ENCODE measurements around the gene KRT39.

GRCh38 chr17:40915721-40916256 is 51.0 kb downstream of the KRT39 start:
- TF ChIP-seq ARNT (IDR thresholded peaks at IDR 0.05), result no peak
- no peak for TF ChIP-seq SP1 (IDR thresholded peaks at IDR 0.05)
- no peak for TF ChIP-seq LEF1 (IDR thresholded peaks at IDR 0.05; ENCODE audit: borderline replicate concordance)
- TF ChIP-seq FOXK2 (IDR thresholded peaks at IDR 0.05), result no peak
- no peak for TF ChIP-seq TARDBP (IDR thresholded peaks at IDR 0.05)
- no peak for TF ChIP-seq FOXM1 (IDR thresholded peaks at IDR 0.05; ENCODE audit: borderline replicate concordance)
- TF ChIP-seq BHLHE40 (IDR thresholded peaks at IDR 0.05; ENCODE audit: borderline replicate concordance), result no peak
- no peak for TF ChIP-seq NFRKB (IDR thresholded peaks at IDR 0.05)
- TF ChIP-seq FOXA1 (IDR thresholded peaks at IDR 0.05), result no peak
- no peak for TF ChIP-seq SUZ12 (IDR thresholded peaks at IDR 0.05)
- TF ChIP-seq L3MBTL2 (conservative IDR thresholded peaks at IDR 0.05), result no peak

Measured in HEK293T (cell line).